HG03439 (cell line): Measurements from ENCODE around the gene TMEM234.

Experiments used
- ATAC-seq: cut with Tn5 transposase; IDR thresholded peaks from one replicate; pipeline ENCODE4 v1.9.1; 2021; ENCODE audit warnings: mild to moderate bottlenecking, moderate library complexity; ENCODE audit not compliant: unreplicated experiment

The TMEM234 gene

GRCh38 chr1:32180186-32181060, 41.7 kb downstream of the TMEM234 start:
- ATAC-seq = peak; percentile 28

- ATAC-seq = peak; percentile 75
These were observed 42.5 kb downstream of the TMEM234 start, which contains the start of gene TXLNA for GRCh38 chr1:32179443-32180185. TSS of gene TXLNA (plus strand) at chr1:32179675. CDS start at chr1:32180346, 671 bp downstream.

- ATAC-seq = peak; percentile 3
These were observed 43.0 kb downstream of the TMEM234 start for GRCh38 chr1:32179193-32179442.

GRCh38 chr1:32178380-32179192, 43.6 kb downstream of the TMEM234 start:
- ATAC-seq = no peak

- no peak for ATAC-seq
These were observed 49.4 kb downstream of the TMEM234 start for GRCh38 chr1:32172621-32173245.

GRCh38 chr1:32170991-32171390, 51.2 kb downstream of the TMEM234 start:
- ATAC-seq = no peak
